Subcutaneous adipose tissue (tissue), 4 donors: Measurements from ENCODE around the gene SH3RF1. TPM values are rescaled to one million over a fixed set of nuclear protein-coding genes. Genes with fewer than 3 reads are reported as not detected.

ENCODE experiments used
- total RNA-seq, 4 donors: library from RNA; depleted of rRNA; stranded (reverse); fragments of >200 nt; gene quantifications; one replicate each; pipeline ENCODE4 v1.1.0, GENCODE V29; 2016
- TF ChIP-seq, protein P1 (sequence below): fragments of 450-650 bp; IDR thresholded peaks from one replicate; pipeline ENCODE4 v1.5.1; 2016; ENCODE audit warnings: low read depth, mild to moderate bottlenecking, control low read depth, antibody characterized with exemption, moderate library complexity

Gene SH3RF1
- total RNA-seq, 4 donors from 2014 or later: 12.9 to 36.9 (median 20.8) TPM

DNA sequence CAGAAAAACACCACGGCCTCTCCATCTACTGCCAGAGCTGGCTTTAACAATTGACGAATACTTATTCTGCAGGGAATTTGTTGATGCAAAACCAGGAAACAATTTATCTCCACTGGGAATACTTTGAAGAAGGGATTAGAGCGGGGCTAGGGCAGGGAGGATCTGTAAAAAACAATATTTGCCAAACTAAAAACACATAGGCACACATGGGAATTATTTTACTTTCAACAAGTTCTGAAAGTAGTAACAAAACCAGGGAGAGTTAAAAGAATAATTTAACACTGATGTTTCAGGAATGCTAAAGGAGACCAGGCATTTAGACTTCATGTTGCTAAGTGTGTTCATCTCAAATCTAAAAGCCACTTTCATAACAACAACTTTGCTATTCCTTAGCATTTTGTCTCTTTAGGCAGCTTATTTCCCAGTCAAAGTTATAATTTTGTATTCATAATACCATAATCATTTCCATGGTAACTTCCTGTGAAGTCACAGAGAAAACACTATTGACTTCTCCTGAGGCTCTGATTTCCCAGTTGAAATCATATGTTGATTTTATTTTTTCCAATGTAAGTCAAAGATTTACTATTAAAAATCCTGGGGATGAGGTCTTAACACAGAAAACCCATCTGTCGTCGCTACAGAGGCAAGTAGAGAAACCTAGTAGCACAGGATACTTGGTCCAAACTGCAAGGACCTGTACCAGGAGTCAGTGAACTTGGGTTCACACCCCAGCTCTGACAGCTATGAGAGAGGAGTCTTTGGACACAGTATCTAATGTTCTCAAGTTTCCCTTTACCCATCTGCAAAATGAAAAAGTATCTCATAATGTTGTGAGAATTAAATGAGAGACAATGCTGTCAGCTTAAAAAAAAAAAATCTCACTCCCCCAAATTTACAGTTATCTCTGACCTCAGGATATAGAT, 69.3 kb downstream of the SH3RF1 start:
- TF ChIP-seq, protein P1, sequence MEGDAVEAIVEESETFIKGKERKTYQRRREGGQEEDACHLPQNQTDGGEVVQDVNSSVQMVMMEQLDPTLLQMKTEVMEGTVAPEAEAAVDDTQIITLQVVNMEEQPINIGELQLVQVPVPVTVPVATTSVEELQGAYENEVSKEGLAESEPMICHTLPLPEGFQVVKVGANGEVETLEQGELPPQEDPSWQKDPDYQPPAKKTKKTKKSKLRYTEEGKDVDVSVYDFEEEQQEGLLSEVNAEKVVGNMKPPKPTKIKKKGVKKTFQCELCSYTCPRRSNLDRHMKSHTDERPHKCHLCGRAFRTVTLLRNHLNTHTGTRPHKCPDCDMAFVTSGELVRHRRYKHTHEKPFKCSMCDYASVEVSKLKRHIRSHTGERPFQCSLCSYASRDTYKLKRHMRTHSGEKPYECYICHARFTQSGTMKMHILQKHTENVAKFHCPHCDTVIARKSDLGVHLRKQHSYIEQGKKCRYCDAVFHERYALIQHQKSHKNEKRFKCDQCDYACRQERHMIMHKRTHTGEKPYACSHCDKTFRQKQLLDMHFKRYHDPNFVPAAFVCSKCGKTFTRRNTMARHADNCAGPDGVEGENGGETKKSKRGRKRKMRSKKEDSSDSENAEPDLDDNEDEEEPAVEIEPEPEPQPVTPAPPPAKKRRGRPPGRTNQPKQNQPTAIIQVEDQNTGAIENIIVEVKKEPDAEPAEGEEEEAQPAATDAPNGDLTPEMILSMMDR: no peak

DNA sequence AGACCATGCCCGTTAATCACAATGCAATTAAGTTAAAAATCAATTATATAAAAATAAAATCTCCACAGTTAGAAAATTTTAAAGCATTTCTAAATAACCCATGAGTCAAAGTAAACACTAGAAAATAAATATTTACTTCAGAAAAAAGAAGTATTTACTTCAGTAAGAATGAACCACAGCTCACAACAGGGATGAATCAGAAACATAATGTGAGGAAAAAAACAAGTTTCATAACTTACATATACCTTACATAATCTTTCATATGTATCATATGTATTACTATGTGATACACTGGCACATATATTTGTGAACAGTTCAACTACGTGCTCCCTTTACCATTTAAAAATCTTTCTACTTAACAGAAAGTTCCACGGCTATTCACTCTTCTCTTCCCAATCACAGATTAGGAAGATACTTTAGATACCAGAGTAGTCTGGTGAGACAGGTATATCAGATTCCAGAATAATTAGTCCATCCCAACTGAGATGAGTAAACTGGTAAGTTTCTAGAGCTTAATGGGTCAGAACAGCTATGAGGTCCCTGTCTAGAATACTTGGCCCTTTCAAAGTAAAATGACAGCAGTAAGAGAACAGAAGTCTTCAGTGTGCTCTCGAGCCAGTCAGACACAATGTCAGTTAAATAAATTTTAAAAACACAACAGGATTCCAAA, 70.3 kb downstream of the SH3RF1 start:
- TF ChIP-seq, protein P1: no peak

DNA sequence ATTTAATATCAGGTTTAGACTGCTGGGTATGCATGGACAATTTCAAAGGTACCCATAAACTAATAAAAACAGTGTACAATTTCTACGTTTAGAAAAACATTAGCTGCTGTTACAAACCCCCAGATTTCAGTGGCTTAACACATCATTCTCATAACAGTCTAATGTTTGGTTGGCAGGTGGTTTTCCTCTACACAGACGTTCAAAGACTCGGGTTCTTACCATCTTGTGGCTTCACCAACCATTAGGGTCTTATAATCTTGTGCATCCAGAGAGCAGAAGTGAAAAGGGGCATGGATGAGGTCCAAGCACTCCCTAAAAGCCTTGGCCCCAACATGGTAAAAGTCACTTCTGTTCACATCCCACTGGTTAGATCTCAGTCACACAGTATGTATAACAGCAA, 71.6 kb downstream of the SH3RF1 start:
- TF ChIP-seq, protein P1: no peak

DNA sequence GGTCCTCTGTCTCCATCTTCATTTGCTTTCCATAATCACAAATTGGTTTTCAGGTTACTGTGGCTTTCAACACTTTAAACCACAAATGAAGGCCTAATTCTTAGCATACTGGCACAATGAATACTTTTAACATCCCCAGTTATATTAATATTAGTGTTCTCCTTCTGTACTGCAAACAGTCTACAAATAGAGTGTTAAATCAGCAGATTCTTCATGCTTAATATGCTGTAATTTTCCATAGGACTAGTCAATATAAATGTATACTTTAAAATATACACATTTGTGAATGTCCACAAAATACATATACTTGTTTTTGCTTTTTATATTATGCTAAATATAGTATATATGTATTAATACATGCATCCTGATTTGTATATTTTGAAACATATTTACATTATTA, 72.6 kb downstream of the SH3RF1 start:
- TF ChIP-seq, protein P1: no peak

DNA sequence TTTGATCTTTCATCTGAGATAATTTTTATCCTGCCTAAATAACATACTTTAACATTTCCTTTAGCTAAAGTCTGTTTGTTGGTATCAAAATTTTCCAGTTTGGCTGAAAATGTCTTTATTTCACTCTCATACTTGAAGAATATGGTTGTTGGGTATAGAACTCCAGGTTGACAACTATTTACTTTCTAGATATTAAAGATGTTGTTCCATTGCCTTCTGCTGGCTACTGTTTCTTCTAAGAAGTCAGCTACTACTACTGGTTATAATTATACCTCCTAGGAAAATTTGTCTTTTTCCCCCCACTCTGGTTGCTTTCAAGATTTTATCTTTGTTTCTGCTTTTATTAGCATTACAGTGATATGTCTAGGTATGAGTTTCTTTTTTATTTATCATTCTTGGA, 75.7 kb downstream of the SH3RF1 start:
- TF ChIP-seq, protein P1: no peak

DNA sequence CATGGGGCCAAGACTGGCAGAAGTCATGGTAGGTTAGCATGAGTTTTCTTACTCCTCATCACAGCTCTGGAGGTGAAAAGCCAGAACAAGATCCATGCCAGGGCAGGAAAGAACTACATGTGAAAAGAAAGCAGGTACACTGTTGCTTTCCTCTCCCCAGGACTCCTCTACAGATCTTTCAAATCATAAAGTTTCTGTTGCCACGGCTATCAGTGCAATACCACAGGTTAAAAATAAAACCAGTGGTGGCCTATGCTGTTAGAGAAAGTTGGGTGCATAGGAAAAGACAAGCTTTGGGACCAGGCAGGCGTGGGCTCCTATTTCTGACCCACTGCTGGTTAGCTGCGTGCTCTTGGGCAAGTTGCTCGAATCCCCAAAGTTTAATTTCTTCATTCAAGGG, 81.4 kb downstream of the SH3RF1 start:
- TF ChIP-seq, protein P1: no peak

DNA sequence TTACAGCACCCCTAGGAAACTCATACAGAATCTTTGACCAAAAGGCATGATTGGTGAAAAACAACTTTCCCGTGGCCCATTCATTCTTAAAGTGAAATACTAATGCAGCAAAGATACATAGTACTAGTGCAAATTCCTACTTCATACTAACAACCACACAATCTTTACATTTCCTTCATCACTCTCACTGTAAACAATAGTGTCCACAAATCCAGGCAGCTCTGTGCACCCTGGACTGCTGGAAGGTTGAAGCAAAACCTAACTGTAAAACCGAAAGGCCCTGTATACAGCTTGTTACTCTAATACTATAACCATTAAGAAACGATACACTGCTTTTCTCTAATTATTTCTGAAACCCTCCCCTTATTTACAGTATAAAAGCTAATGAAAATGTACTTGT, 82.6 kb downstream of the SH3RF1 start:
- TF ChIP-seq, protein P1: no peak
